Measurements from ENCODE around the gene KLHL40. TPM values are rescaled to one million over a fixed set of nuclear protein-coding genes. Genes with fewer than 3 reads are reported as not detected.
A peak's percentile ranks its signal among the peaks of the same experiment; 100 is the strongest.

Gene KLHL40
- total and polyA plus RNA-seq, 8 donors, result 0.12 TPM; not detected in 7

DNA sequence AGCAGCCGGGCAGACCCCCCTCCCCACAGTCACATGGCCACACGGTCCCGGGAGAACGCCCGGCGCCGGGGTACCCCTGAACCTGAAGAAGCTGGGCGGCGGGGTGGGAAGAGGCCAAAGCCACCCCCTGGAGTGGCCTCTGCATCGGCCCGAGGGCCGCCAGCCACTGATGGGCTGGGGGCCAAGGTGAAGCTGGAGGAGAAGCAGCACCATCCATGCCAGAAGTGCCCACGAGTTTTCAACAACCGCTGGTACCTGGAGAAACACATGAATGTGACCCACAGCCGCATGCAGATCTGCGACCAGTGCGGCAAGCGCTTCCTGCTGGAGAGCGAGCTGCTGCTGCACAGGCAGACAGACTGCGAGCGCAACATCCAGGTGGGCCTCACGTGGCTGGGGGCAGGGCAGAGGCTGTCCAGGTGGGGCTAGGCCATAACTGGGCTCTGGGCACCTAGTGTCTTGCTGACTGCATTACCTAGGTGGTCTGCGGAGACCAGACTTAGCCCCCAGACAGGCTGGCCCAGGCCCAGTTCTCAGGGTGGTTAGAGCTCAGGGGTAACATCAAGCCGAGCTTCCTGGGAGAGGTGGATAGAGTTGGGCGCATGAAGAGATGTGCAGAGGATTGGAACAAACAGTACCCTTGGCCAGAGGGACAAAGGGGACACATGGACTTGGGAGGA is 25.7 kb upstream of the KLHL40 start:
- DNase-seq, result peak in 2 of 6 donors; percentile 40 to 69
- H3K9me3 ChIP-seq, result no peaks in the 10 kb centered on the region
- WGBS, 2 donors, result 79 to 82% methylated on average over 25 of the region's 25 CpGs
- FAIRE-seq, result no peak
- H3K4me1 ChIP-seq, result peaks cover 0 to 3% (median 0%) of the 10 kb centered on the region in 3 donors
- H3K27me3 ChIP-seq, result no peaks in the 10 kb centered on the region
- peaks cover 0 to 5% (median 0%) of the 10 kb centered on the region in 3 donors for H3K36me3 ChIP-seq
- no peak overlapping the region for H3K27ac ChIP-seq
- intact Hi-C loops (cut with DNase I), result no loop called here
- no peak overlapping the region for H3K4me3 ChIP-seq
- no peak for ATAC-seq
- TF ChIP-seq CTCF (IDR thresholded peaks at IDR 0.05), result no peak

- no peak overlapping the region for H3K27ac ChIP-seq
- H3K9me3 ChIP-seq, result no peaks in the 10 kb centered on the region
- no peak for ATAC-seq
- peaks cover 0 to under 1% (median 0%) of the 10 kb centered on the region in 3 donors for H3K4me1 ChIP-seq
- intact Hi-C loops (cut with DNase I), result no loop called here
- TF ChIP-seq CTCF (IDR thresholded peaks at IDR 0.05), result no peak
- no peak for FAIRE-seq
- WGBS, 2 donors, result 53 to 57% methylated on average over 6 of the region's 6 CpGs
- peak in 1 of 6 donors; percentile 63 for DNase-seq
- no peaks in the 10 kb centered on the region for H3K27me3 ChIP-seq
- H3K4me3 ChIP-seq, result no peak overlapping the region
- peaks cover 0 to 5% (median 0%) of the 10 kb centered on the region in 3 donors for H3K36me3 ChIP-seq
Measured at GRCh38 chr3:42660131-42660715, 25.1 kb upstream of the KLHL40 start.

- no peaks in the 10 kb centered on the region for H3K27me3 ChIP-seq
- no peak for FAIRE-seq
- no peak for TF ChIP-seq CTCF (IDR thresholded peaks at IDR 0.05)
- ATAC-seq, result no peak
- 78 to 81% methylated on average over 4 of the region's 4 CpGs for WGBS, 2 donors
- H3K36me3 ChIP-seq, result peaks cover 0 to 5% (median 0%) of the 10 kb centered on the region in 3 donors
- no peak overlapping the region for H3K27ac ChIP-seq
- no peaks in the 10 kb centered on the region for H3K9me3 ChIP-seq
- H3K4me3 ChIP-seq, result no peak overlapping the region
- peak in 1 of 6 donors; percentile 8 for DNase-seq
- intact Hi-C loops (cut with DNase I), result no loop called here
- H3K4me1 ChIP-seq, result no peaks in the 10 kb centered on the region
Measured at GRCh38 chr3:42660898-42661297, 24.4 kb upstream of the KLHL40 start.

- FAIRE-seq (no peak), DNase-seq (no peak), ATAC-seq (no peak)
- Histone ChIP-seq H3K9me3 (no peaks in the 10 kb centered on the region), H3K27me3 (no peaks in the 10 kb centered on the region), H3K27ac (no peak overlapping the region), H3K4me3 (no peak overlapping the region), H3K36me3 (peaks cover 0 to 5% (median 0%) of the 10 kb centered on the region in 3 donors), H3K4me1 (no peaks in the 10 kb centered on the region)
- TF ChIP-seq CTCF (IDR thresholded peaks at IDR 0.05), result no peak
- intact Hi-C loops (cut with DNase I), result no loop called here
- WGBS, 2 donors, result 78 to 87% methylated on average over 5 of the region's 5 CpGs
Measured at GRCh38 chr3:42661593-42662022, 23.7 kb upstream of the KLHL40 start.

Measured in pancreas (tissue), 10 donors.